SK-N-SH (cell line): ENCODE data around the gene DCAF4L1. TPM values are rescaled to one million over a fixed set of nuclear protein-coding genes. Genes with fewer than 3 reads are reported as not detected.
A peak's percentile ranks its signal among the peaks of the same experiment; 100 is the strongest.

Source experiments
- CTCF ChIA-PET: fragments of 300-600, 350-600 bp; formaldehyde crosslinking; extraction: SDS; loops from one replicate; lab custom pipeline; 2021; lab: Yijun Ruan, JAX
- POLR2A ChIA-PET: fragments of 350-600 bp; sonication (Branson Sonifier 250); formaldehyde crosslinking; extraction: SDS; loops from one replicate; lab custom pipeline; 2020; ENCODE audit warnings: antibody characterized with exemption, inconsistent platforms; lab: Yijun Ruan, JAX
- DNase-seq: peaks from one replicate; pipeline ENCODE4 v3.0.0; 2012
- H2AFZ ChIP-seq: fragments of 200-600 bp; sonication (generic); 2 replicates; pipeline ENCODE4 v1.8.1; 2016; ENCODE audit warnings: antibody characterized with exemption, mild to moderate bottlenecking, low read depth
- H3F3A ChIP-seq: fragments of 200-600 bp; sonication (generic); replicated peaks from 2 replicates; pipeline ENCODE3; 2016; ENCODE audit warnings: antibody characterized with exemption, mild to moderate bottlenecking; ENCODE audit not compliant: insufficient read depth
- H3K27ac ChIP-seq, 2 experiments: fragments of 200-500 bp in 1 of 2; fragments of 200-600 bp in 1 of 2; sonication (Bioruptor generic) in 1 of 2; sonication (generic), shearing (Covaris generic) in 1 of 2; 2 replicates each; pipeline versions ENCODE4 v1.5.1 to v1.6.1; 2014 to 2016; ENCODE audit warnings: low read depth in 2 of 2, inconsistent platforms in 1 of 2, low read length in 1 of 2, mild to moderate bottlenecking in 1 of 2, mixed read lengths in 1 of 2
- H3K27me3 ChIP-seq: fragments of 200-600 bp; sonication (generic), shearing (Covaris generic); 2 replicates; pipeline ENCODE4 v1.6.1; 2016; ENCODE audit warnings: mixed run types; ENCODE audit not compliant: insufficient read depth
- H3K36me3 ChIP-seq, 2 experiments: fragments of 200-500 bp in 1 of 2; fragments of 200-600 bp in 1 of 2; sonication (Bioruptor generic) in 1 of 2; sonication (generic) in 1 of 2; replicated peaks in 1 of 2; 2 replicates each; pipeline versions ENCODE3 to v1.5.1; 2014 to 2016; ENCODE audit warnings: low read length in 1 of 2, mild to moderate bottlenecking in 1 of 2; ENCODE audit not compliant: insufficient read depth in 2 of 2, control insufficient read depth in 1 of 2
- H3K4me1 ChIP-seq, 2 experiments: fragments of 200-500 bp in 1 of 2; fragments of 200-600 bp in 1 of 2; sonication (Bioruptor generic) in 1 of 2; sonication (generic), shearing (Covaris generic) in 1 of 2; 2 replicates each; pipeline versions ENCODE4 v1.5.1 to v1.6.1; 2014 to 2016; ENCODE audit warnings: low read depth in 1 of 2, low read length in 1 of 2, mixed run types in 1 of 2; ENCODE audit not compliant: insufficient read depth in 2 of 2, control insufficient read depth in 1 of 2
- H3K4me2 ChIP-seq: fragments of 200-600 bp; sonication (generic), shearing (Covaris generic); 2 replicates; pipeline ENCODE4 v1.6.1; 2017; ENCODE audit warnings: mixed run types
- H3K4me3 ChIP-seq, 2 experiments: fragments of 200-500 bp in 1 of 2; fragments of 200-600 bp in 1 of 2; sonication (Bioruptor generic) in 1 of 2; sonication (generic), shearing (Covaris generic) in 1 of 2; 2 replicates each; pipeline versions ENCODE4 v1.5.1 to v1.8.1; 2014 to 2016; ENCODE audit warnings: low read depth in 2 of 2, inconsistent platforms in 1 of 2, low read length in 1 of 2, mild to moderate bottlenecking in 1 of 2, mixed read lengths in 1 of 2, moderate library complexity in 1 of 2
- H3K79me2 ChIP-seq: fragments of 200-600 bp; sonication (generic); 2 replicates; pipeline ENCODE4 v1.8.1; 2017; ENCODE audit warnings: mild to moderate bottlenecking; ENCODE audit not compliant: insufficient read depth
- H3K9ac ChIP-seq: fragments of 200-600 bp; sonication (generic); 2 replicates; pipeline ENCODE4 v1.6.1; 2017; ENCODE audit warnings: mixed run types
- H3K9me2 ChIP-seq: fragments of 200-600 bp; sonication (generic); 2 replicates; pipeline ENCODE4 v1.6.1; 2017; ENCODE audit warnings: mixed run types
- H3K9me3 ChIP-seq: fragments of 200-600 bp; sonication (generic); 2 replicates; pipeline ENCODE4 v1.6.1; 2017; ENCODE audit warnings: mixed run types, mild to moderate bottlenecking, moderate library complexity
- H4K20me1 ChIP-seq: fragments of 200-600 bp; sonication (generic); 2 replicates; pipeline ENCODE4 v1.6.1; 2017; ENCODE audit warnings: mild to moderate bottlenecking, mixed run types; ENCODE audit not compliant: insufficient read depth
- EP300 ChIP-seq, 2 experiments: IDR thresholded peaks; 2 replicates each; pipeline versions ENCODE4 v1.4.0 to v1.6.1; 2012; ENCODE audit warnings: borderline replicate concordance in 1 of 2, low read depth in 1 of 2, low read length in 1 of 2
- EZH2phosphoT487 ChIP-seq: fragments of 200-600 bp; sonication (generic); IDR thresholded peaks from 2 replicates; pipeline ENCODE4 v1.6.1; 2017; ENCODE audit warnings: low read depth, mixed run types, mild to moderate bottlenecking, antibody characterized with exemption, moderate library complexity, borderline replicate concordance
- FOXM1 ChIP-seq: IDR thresholded peaks from 2 replicates; pipeline ENCODE4 v1.4.0; 2012; ENCODE audit warnings: low read depth, mild to moderate bottlenecking
- MAX ChIP-seq: IDR thresholded peaks from 2 replicates; pipeline ENCODE4 v1.4.0; 2012; ENCODE audit warnings: low read depth
- MEF2A ChIP-seq: IDR thresholded peaks from 2 replicates; pipeline ENCODE4 v1.4.0; 2012; ENCODE audit warnings: low read depth, borderline replicate concordance
- NRF1 ChIP-seq: IDR thresholded peaks from 2 replicates; pipeline ENCODE4 v1.6.1; 2012; ENCODE audit warnings: low read depth, mild to moderate bottlenecking, low read length
- PBX3 ChIP-seq: IDR thresholded peaks from 2 replicates; pipeline ENCODE4; 2012
- RCOR1 ChIP-seq: fragments of 150-350 bp; IDR thresholded peaks from 2 replicates; pipeline ENCODE4 v1.6.1; 2017; ENCODE audit warnings: antibody characterized with exemption, low read length
- REST ChIP-seq: IDR thresholded peaks from 2 replicates; pipeline ENCODE4 v1.6.1; 2012; ENCODE audit warnings: mild to moderate bottlenecking, low read depth, low read length, moderate library complexity
- RFX5 ChIP-seq: IDR thresholded peaks from 2 replicates; pipeline ENCODE4 v1.6.1; 2012; ENCODE audit warnings: mild to moderate bottlenecking, improper control_type of control experiment, low read length
- SMC3 ChIP-seq: IDR thresholded peaks from 2 replicates; pipeline ENCODE4 v1.6.1; 2012; ENCODE audit warnings: low read depth, low read length, improper control_type of control experiment
- TAF1 ChIP-seq: IDR thresholded peaks from 2 replicates; pipeline ENCODE4 v1.6.1; 2012; ENCODE audit warnings: low read depth, mild to moderate bottlenecking, low read length, moderate library complexity, borderline replicate concordance
- ZBTB33 ChIP-seq: IDR thresholded peaks from 2 replicates; pipeline ENCODE4 v1.4.0; 2012; ENCODE audit warnings: low read depth, borderline replicate concordance
- WGBS: methylation state at CpG from one replicate; pipeline ENCODE4 v1.1.6; 2017; ENCODE audit warnings: low lambda C conversion rate; 5-methylcytosine and 5-hydroxymethylcytosine counted together
- polyA plus RNA-seq, 3 experiments: library from polyadenylated mRNA; depleted of rRNA; stranded (reverse); fragments of >200 nt; gene quantifications; 2 replicates each; pipeline ENCODE4 v1.2.3, GENCODE V29; 2012

DCAF4L1 gene
- polyA plus RNA-seq, 1 of the 3 experiments (the other 2 are of a cell fraction): 0.05 TPM

GRCh38 chr4:41932988-41933387, 48.6 kb upstream of the DCAF4L1 start (continued):
- TF ChIP-seq ZBTB33 (no peak), TAF1 (no peak), MEF2A (no peak), RFX5 (no peak), PBX3 (no peak), EP300 (IDR thresholded peaks at IDR 0.05; ENCODE audit: borderline replicate concordance in 1 of 2, low read depth in 1 of 2, low read length in 1 of 2) (no peak), SMC3 (no peak), MAX (no peak), EZH2phosphoT487 (no peak), FOXM1 (no peak), REST (no peak)

- Histone ChIP-seq H3K4me1 (peaks cover 8 to 21% of the 10 kb centered on the region in 2 experiments; a peak in 3 of 4 replicates), H2AFZ (peak overlapping the region; percentile 86), H3K27me3 (no peaks in the 10 kb centered on the region), H3K9ac (no peak overlapping the region), H3K9me3 (no peaks in the 10 kb centered on the region), H3K27ac (no peak overlapping the region), H3K36me3 (peaks cover 17 to 18% of the 10 kb centered on the region in 2 experiments), H3K9me2 (no peaks in the 10 kb centered on the region), H3F3A (no peaks in the 10 kb centered on the region), H3K4me2 (no peak overlapping the region), H4K20me1 (peaks cover 18% of the 10 kb centered on the region), H3K4me3 (no peak overlapping the region; a peak in 1 of 4 replicates), H3K79me2 (peaks cover 41% of the 10 kb centered on the region)
- ChIA-PET CTCF (interaction anchor here (5.9 kb wide), 1 partner anchor 241 kb away, joined by 25 read pairs; no protein-coding TSS in a partner anchor), POLR2A (interaction anchor here (0.8 to 1.6 kb wide), 6 partner anchors 10 to 186 kb away, joined by 3 to 12 read pairs (median 4); partner anchors contain the start of genes PHOX2B and SLC30A9)
- WGBS: 89% methylated on average over 10 of the region's 10 CpGs
- TF ChIP-seq RCOR1 (no peak), NRF1 (no peak)
- no peak for DNase-seq
Observed at GRCh38 chr4:41933997-41934503, 47.5 kb upstream of the DCAF4L1 start.
